GM18519 (cell line): ENCODE data around the gene TBC1D14.
"Not testable (repeated sequence)": the region's sequence is repeated elsewhere in the genome, so short reads cannot be mapped to it uniquely, and the experiment has no call there.

ENCODE experiments used
- ATAC-seq: cut with Tn5 transposase; IDR thresholded peaks from one replicate; pipeline ENCODE4 v1.9.1; 2021; ENCODE audit warnings: mild to moderate bottlenecking, moderate library complexity; ENCODE audit not compliant: unreplicated experiment, low FRiP score

TBC1D14 gene

DNA sequence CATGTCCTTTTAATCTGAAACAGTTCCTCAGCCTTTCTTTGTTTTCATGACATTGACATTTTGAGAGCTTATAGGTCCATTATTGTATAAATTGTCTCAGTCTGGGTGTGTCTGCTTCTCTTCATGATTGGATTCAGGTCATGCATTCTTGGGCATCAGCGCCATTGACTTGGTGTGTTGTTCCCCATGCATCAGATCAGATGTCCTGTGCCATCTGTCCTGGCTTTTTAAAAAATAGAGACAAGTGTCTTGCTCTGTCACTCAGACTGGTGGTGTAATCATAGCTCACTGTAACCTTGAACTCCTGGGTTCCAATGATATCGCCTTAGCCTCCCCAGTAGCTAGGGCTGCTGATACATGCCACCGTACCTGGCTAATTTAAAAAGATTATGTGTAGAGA lies 55.7 kb downstream of the TBC1D14 start:
- ATAC-seq = no peak

DNA sequence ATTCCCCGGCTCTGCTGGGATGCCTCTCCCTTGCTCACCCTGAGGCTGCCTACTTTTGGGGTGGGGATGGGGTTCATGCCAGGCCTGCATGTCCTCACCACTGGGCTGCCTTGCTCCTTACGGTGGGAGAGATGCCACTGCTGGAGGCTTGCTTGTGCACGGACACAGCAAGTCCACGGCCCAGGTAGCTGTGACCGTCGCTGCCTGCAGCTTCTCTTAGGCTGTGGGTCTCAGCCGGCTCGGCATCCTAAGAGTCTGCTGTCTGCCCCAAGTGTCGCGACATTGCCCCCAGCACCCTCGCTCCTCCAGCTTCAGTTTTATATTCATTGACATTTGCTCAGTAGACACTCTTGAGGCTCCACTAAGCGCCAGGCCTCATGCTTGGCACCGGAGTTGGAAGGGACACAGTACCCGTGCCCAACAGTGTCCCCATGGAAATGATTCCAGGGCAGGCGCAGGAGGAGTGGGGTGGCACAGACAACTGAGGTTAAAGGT lies 58.3 kb downstream of the TBC1D14 start:
- no peak for ATAC-seq

DNA sequence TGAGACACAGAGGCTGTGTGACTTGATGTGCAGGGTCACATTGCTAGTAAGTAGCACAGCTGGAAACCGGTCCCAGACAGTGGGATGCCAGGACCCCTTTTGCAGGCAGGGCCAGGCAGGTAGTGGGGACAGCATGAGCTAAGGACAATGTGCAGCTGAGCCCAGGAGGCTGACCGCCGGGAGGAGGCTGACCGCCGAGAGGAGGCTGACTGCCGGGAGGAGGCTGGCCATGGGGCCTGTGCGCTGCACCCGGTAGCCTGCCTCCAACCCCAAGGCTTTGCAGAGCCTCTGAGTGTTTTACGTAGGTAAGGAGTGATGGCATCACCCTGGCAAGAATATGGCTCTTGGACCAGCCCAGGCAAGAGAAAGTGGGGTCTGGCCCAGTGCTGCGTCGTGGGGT lies 58.9 kb downstream of the TBC1D14 start:
- ATAC-seq = no peak

DNA sequence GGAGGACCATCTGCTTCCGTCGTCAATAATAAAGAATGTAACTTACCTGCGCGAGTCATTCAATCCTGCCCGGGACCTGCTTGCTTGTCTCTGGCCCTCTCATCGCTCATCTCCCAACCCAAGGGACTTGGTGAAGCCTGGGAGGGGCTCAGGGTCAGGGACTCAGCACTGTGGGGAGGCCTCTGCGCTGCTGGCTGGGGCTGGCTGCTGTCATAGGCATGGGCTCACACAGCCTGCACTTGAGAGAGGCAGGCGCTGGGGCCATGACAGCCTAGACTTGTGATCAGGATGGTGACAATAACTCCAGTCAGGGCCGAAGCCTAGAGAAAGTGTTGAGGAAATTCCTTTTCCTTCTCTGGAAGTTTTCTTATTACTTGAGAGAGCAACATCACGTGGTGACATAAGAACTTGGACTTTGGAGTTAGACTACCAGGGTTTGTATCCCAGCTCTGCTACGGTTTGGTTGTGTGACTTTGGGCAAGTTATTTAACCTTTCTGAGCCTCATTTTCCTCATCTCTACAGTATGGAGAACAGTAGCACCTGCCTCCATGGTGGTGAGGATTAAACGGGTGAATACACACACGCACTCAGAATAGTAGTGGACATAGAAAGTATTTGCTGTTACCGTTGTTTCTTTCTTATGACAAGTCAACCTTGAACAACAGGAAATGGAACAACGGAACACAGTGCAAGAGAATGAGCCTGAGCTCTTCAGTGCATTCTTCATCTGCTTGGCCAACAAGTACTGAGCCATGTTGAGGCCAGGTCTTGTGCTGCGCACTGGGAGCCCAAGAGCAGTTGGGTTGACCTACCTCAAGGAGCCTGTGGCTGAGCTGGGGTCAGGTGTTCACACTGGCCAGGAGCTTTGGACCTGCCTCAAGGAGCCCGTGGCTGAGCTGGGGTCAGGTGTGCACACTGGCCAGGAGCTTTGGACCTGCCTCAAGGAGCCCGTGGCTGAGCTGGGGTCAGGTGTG lies 60.5 kb downstream of the TBC1D14 start:
- ATAC-seq = peak; percentile 87

DNA sequence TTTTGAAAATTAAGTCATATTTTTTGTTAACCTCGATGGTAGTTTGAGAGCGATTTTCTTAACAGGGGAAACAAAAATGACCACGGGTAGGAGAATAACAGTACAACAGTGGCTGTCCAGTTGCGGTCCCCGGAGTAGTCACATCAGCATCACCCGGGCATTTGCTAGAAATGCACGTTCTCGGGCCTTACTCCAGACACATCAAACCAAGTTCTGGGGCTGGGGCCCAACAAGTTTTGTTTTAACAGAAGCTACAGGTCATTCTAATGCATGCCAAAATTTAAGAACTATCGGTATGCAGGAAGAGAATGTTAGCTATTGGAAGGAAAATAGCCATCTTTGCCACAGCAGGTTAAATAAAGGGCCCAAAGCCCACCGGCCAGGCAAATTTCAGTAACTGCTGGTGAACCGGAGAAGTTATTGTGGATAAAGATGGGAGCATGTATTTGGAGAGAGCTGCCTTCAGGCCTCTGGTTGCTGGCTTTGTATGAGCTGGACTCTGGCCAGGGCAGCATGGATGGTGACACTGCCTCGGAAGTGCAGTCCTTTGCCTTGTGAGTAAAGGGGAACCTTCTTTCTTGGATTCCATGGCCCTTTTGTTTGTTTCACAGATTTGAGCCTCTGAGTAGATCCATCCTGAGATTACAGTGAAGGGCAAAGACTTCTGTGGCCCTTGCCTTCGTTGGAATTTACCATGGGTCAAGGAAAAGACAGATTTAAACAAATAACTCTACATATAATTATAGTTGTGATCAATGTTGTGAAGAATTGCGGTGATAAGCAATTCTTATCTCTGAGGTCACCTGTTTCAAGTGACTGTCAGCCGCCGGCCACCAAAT lies 62.1 kb downstream of the TBC1D14 start:
- no peak for ATAC-seq

DNA sequence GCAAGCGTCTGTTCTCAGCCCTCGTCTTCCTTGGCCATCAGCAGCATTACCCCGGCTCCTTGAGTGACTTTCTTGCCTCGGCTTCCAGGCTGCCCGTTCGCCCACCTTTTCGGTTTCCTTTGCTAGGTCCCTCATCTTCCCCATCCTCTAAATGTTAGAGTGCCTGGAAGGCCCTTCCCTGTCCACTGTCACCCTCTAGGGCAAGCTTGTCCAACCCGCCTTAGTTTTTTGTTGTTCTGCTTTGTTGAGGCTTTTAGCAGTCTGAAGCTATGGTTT lies 62.7 kb downstream of the TBC1D14 start:
- no peak for ATAC-seq

DNA sequence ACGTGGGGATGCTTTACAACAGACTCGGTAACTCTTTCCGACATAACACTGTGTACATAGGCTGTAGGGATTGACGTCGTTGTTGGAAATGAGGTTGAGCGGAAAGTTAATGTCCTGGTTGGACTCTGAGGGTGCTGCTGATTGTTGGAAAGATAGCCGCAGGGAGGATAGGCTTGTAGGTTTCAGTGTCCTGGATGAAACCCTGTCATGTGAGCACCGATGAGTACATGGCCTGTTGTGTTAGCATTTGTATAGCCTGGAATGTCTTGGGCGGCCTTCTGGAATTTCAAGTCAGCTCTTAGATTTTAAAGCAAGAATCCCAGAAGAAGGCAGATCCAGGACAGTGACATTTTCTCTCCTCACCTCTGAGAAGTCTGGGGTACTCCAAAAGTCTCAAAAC lies 63.3 kb downstream of the TBC1D14 start:
- no peak for ATAC-seq

DNA sequence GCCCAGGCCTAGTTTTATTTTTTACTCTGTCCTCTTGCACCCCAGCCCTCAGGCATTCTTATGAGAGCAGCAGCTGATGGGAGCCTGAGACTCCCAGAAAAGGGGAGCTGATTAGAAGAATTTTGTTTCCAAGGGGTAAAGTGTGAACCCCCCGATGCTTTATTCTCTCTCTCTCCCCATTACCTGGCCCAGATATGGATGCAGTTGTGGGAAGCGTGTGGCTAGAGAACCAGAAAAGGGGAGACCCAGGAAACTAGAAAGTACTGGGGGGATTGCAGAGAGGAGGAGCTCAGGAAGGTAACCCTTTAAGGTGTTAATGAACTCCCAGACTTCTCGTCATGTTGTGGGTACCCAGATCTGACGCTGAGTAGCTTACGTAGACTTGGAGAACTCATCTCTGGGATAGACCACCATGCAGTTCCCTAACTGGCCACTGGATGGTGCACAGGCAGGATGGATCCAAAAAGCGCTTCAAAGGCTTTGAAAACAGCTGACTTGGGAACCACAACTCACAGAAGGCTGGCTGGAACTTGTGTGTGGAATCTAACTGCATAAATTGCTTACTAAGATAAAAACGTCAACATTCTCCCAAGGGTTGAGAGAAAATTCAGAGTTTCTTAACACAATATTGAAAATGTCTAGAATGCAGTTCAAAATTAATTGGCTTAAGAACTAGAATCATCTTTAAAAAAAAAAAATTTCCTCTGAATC lies 64.7 kb downstream of the TBC1D14 start:
- ATAC-seq = no peak

DNA sequence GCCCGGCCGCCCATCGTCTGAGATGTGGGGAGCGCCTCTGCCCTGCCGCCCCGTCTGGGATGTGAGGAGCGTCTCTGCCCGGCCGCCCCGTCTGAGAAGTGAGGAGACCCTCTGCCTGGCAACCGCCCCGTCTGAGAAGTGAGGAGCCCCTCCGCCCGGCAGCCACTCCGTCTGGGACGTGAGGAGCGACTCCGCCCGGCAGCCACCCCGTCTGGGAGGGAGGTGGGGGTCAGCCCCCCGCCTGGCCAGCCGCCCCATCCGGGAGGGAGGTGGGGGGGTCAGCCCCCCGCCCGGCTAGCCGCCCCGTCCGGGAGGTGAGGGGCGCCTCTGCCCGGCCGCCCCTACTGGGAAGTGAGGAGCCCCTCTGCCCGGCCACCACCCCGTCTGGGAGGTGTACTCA lies 68.2 kb downstream of the TBC1D14 start:
- not testable (repeated sequence) for ATAC-seq

DNA sequence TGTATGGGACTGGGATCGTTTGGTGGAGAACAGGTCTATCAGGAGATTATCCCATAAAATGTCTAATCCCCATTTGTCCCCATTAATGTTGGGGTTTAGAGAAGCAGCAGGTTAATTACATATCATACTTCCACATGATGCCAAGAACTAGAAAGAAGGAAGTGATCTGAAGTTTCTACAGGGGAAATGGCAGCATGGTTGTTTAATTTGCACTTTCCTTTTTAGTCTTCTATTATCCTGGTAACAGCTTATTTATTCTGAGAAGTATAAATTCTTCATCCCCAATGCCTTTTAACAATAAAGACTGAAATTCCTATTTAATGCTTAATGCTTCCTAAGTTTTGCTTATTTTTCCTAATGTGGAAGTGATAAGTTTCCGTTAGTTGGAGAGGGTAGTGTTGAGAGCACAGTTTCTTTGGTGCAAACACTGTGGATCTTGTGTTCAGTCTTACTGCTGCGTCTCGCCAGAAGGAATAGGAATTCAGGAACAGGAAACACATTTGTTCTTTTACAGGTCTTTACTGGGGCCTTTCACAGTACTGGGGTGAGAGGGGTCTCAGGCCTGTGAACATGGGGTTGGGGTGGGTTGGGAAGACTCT lies 74.0 kb downstream of the TBC1D14 start:
- no peak for ATAC-seq

DNA sequence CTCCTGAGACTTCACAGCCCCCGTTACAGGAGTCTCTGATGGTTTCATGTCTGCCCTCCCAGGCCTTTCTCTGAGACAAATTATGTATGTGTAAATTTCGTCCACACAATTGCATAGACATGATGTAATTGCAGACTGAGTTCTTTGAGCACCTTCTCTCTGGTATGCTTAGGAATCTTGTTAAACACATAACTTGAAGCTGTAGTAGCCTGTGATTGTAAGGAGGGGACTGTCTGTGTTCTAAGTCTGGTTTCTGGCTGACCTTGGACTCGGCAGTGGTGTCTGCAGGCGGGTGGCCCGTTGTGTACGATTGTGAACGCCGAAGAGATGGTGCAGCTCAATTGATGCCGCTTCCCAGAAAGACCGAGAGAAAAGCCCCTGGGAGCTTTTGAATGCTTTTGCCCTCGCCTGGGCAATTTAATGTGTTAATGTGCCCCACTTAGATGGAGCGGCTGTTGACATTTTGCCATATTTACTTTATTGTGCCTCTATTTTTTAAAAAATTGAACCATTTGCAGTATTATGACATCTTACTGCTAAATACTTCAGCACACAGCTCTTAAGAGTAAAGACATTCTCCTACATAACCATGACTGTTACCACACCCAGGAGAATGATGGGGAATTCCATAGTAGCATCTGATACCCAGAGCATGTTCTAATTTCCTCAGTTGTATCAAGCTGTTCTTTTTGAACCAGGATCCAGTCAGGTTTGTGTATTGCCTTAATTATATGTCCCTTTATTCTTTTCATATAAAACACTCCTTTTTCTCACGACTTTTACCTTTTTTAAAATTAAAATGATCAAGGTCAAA lies 75.2 kb downstream of the TBC1D14 start:
- ATAC-seq = no peak

DNA sequence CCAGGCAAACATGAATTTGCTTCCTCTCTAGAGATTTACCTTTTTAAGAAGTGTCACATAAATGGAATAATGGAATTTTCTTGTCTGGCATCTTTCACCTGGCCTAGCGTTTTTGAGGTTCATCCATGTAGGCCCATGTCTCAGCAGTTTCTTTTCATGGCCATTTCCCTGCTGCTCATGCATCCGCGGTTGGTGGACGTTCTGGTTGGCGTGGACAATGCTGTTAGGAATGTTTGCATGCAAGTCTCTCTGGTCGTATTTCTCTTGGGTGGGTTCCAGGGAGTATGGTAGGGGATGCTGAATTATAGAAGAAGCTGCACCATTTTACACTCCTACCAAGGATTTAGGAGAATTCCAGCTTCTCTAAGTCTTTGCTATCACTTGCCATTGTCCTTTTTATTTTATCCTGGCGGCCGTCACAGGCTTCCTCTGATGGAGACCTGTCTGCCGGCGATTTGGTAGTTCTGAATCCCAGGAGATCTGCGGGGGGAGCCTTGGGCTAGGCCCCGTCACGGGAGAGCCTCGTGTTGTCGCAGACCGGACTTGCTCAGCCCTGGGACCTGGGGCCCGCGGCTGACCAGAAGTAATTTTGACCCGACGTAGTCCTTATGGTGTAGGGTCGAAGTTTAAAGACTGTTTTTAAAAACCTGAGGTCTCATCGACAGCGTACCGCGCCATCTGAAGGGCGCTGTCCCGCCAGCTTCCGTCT lies 76.6 kb downstream of the TBC1D14 start:
- ATAC-seq = no peak

DNA sequence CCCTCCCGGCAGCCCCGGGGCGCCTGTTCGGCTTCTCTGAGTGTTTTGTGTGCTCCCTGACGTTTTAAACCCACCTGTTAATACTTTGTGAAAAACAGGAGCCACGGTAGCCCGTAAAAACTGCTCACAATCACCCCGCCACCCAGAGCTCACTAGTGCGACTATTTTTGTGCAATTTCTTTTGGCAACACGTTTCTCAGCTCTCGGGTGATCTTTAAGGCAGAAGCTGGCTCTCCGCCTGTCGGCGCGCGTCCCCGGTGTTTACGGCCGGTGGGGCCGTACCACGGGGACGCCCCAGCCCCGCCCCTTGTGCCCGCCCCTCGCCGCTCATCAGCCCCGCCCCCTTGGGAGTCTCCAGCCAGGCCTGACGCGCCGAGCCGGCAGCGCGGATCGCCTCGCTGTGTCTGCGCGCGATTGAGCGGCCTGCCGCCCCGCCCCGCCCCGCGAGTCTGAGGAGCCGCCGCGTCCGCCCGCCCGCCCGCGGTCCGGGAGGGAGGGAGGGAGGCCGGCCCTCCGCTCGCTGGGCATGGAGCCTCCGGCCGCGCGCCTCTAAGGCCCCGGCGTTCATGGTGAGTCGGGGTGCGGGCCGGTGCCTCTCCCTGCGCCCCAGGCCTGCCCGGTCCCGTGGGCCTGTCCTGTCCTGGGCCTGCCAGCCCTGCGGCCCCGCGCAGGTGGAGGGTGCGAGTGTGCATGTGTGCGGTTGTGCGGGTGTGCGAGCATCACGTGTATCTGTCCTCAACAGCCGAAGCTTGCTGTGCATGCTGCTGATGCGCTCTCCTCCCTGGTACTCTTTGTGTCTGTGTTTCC lies 77.4 kb downstream of the TBC1D14 start:
- ATAC-seq = peak; percentile 60

DNA sequence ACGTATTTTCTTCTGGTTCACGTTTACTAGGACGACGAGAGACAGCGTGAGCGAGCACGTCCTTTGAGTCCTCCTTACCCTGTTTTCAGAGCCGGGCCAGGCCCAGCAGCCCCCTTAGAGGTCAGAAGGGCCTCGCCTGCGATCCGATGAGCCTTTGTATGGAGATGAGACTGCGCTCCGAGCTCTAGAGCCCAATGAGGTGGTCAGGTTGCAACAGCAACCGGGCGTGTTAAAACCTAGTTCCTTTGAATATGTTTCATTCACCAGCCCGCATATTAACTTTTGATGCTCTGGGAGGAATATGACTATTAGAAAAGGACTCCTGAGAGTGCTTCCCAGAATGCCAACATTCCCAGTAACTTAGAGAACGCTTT lies 77.9 kb downstream of the TBC1D14 start:
- peak; percentile 6 for ATAC-seq

DNA sequence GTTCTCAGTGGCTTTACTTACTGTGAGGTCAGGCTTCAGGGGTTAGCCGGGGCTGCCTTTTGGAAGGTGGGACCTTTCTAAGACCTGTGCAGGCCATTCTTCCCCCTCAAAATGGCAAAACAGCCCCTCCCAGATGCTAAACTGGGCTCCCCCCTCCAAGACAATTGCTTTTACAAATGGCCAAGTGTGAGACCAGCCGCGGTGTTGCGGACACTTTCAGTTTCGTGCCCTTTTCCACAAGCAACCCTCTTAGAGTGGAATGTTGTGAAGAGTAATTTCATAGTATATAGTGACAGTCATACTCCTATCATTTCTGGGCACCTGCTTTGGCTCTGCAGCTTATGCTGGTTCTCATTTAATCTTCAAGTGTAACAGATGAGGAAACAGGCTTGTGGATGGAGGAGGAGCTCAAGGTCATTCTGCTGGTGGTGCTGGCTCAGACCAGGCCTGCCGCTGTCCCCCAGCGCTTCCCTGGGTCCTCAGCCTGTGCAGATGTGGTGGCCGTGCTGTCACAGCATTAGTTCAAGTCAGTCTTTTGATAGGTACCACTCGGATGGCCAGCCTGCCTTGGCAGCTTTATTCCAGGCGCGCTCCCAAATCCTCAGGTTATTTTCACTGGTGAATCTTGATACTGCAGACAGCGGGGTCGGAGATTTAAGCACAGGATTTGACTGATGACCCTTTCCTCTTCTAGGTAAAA lies 78.5 kb downstream of the TBC1D14 start:
- no peak for ATAC-seq

DNA sequence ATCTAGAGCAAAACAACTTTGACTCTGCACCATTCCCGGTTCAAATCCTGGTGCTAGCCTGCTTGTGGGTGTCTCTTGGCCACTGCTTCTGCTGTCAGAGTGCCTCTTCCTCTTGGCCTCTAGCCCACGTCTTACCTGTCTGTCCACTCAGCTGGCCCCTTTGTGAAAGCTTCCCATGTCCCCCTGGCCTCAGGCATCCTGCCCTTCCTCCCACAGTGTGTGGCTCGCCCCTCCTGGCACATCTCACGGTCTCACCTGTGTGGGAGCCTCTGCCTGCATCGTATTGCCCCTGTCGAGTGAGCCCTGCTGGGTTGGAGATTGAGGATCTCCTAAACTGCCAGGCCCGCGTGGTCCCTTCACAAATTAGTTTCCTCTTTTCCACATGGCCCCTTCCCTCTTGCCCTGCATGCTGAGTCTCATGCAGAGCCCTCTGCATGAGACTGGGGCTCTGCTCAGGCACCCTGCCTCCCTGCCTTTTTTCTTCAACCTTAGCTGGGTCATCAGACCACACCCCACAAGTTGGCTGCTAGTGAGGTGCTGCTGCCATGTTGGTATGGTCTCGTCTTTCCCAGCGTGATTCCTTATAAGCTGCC lies 79.8 kb downstream of the TBC1D14 start:
- no peak for ATAC-seq

DNA sequence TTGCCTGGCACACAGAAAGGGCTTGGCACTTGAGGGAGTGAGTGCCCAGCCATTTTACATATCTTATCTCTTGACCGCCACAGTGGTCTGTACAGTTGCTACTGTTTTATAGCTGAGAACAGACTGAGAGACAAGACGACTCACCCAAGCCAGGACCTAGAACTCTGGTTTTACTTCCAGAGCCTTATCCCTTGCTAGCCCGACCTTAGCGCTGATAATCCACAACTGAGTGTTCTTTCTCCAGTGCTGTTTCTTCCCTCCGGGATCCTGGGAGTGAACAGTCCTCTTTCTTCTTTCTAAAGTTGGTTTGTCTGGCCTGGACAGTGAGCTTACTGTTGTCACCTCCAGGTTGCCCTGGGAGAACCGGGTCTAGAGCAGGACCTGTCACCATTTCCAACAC lies 81.0 kb downstream of the TBC1D14 start:
- no peak for ATAC-seq
